Measurements from ENCODE around the gene ZFYVE9. TPM values are rescaled to one million over a fixed set of nuclear protein-coding genes. Genes with fewer than 3 reads are reported as not detected.

Gene ZFYVE9
- total and polyA plus RNA-seq, 2 donors from 2014 or later, result 10.5 to 18.9 TPM

- Histone ChIP-seq H3K27ac (ENCODE audit: low read depth in 2 of 2, low read length in 2 of 2) (no peak overlapping the region), H3K36me3 (ENCODE audit: control insufficient read depth in 2 of 3, insufficient read depth in 3 of 3, low read length in 3 of 3) (peaks cover 0 to 3% (median 0%) of the 10 kb centered on the region in 3 donors), H3K27me3 (ENCODE audit: control insufficient read depth, insufficient read depth, low read length) (no peaks in the 10 kb centered on the region), H3K9me3 (ENCODE audit: control insufficient read depth in 2 of 3, insufficient read depth in 1 of 3, low read length in 3 of 3) (no peaks in the 10 kb centered on the region), H3K4me1 (ENCODE audit: control insufficient read depth in 2 of 3, insufficient read depth in 2 of 3, low read depth in 1 of 3, low read length in 3 of 3) (no peaks in the 10 kb centered on the region), H3K4me3 (ENCODE audit: low read length in 3 of 3) (no peak overlapping the region), H3K9ac (ENCODE audit: low read length in 3 of 3) (no peak overlapping the region)
- intact Hi-C loops (cut with DNase I), result no loop called here
- no peak for TF ChIP-seq CTCF (IDR thresholded peaks at IDR 0.05; ENCODE audit: borderline replicate concordance, extremely low read depth, insufficient read depth)
- DNase-seq, result no peak
- FAIRE-seq, result no peak
Measured at GRCh38 chr1:52237430-52237829, 95.5 kb downstream of the ZFYVE9 start.

- Histone ChIP-seq H3K36me3 (ENCODE audit: control insufficient read depth in 2 of 3, insufficient read depth in 3 of 3, low read length in 3 of 3) (peaks cover 0 to 3% (median 0%) of the 10 kb centered on the region in 3 donors), H3K9ac (ENCODE audit: low read length in 3 of 3) (no peak overlapping the region), H3K9me3 (ENCODE audit: control insufficient read depth in 2 of 3, insufficient read depth in 1 of 3, low read length in 3 of 3) (no peaks in the 10 kb centered on the region), H3K27ac (ENCODE audit: low read depth in 2 of 2, low read length in 2 of 2) (no peak overlapping the region), H3K27me3 (ENCODE audit: control insufficient read depth, insufficient read depth, low read length) (no peaks in the 10 kb centered on the region), H3K4me3 (ENCODE audit: low read length in 3 of 3) (no peak overlapping the region), H3K4me1 (ENCODE audit: control insufficient read depth in 2 of 3, insufficient read depth in 2 of 3, low read depth in 1 of 3, low read length in 3 of 3) (no peaks in the 10 kb centered on the region)
- intact Hi-C loops (cut with DNase I), result no loop called here
- FAIRE-seq, result no peak
- DNase-seq, result no peak
- TF ChIP-seq CTCF (IDR thresholded peaks at IDR 0.05; ENCODE audit: borderline replicate concordance, extremely low read depth, insufficient read depth), result no peak
Measured at GRCh38 chr1:52238474-52238873, 96.6 kb downstream of the ZFYVE9 start.

GRCh38 chr1:52238887-52239707 lies 97.2 kb downstream of the ZFYVE9 start:
- Histone ChIP-seq H3K9ac (ENCODE audit: low read length in 3 of 3) (no peak overlapping the region), H3K4me3 (ENCODE audit: low read length in 3 of 3) (no peak overlapping the region), H3K27ac (ENCODE audit: low read depth in 2 of 2, low read length in 2 of 2) (no peak overlapping the region), H3K36me3 (ENCODE audit: control insufficient read depth in 2 of 3, insufficient read depth in 3 of 3, low read length in 3 of 3) (peaks cover 0 to 3% (median 0%) of the 10 kb centered on the region in 3 donors), H3K4me1 (ENCODE audit: control insufficient read depth in 2 of 3, insufficient read depth in 2 of 3, low read depth in 1 of 3, low read length in 3 of 3) (no peaks in the 10 kb centered on the region), H3K9me3 (ENCODE audit: control insufficient read depth in 2 of 3, insufficient read depth in 1 of 3, low read length in 3 of 3) (no peaks in the 10 kb centered on the region), H3K27me3 (ENCODE audit: control insufficient read depth, insufficient read depth, low read length) (no peaks in the 10 kb centered on the region)
- intact Hi-C loops (cut with DNase I), result no loop called here
- TF ChIP-seq CTCF (IDR thresholded peaks at IDR 0.05; ENCODE audit: borderline replicate concordance, extremely low read depth, insufficient read depth), result no peak
- FAIRE-seq, result no peak
- no peak for DNase-seq
